ENCODE results near the gene MCHR1. TPM values are rescaled to one million over a fixed set of nuclear protein-coding genes. Genes with fewer than 3 reads are reported as not detected.

The MCHR1 gene
- total RNA-seq, 1 donor from 2014 or later = not detected

DNA sequence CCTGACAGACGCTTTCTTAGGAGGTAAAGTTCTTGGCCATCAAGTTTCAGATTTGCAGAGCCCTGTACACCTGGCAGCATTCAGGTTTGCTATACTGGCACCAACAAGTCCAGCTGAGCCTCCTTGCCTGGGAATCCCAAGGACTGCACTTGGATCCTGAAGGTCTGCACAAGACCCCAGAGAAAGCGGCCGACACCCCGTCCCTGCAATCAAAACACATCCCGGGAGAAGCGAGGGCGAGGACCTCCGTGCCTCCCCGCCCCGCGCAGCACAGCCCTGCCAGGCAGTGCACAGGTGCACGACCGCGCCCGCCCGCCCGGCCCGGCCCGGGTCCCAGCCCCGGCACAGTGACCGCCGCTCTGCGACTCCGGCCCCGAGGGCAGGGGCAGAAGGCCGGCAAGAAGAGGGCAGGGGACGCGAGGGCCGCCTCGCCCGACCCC lies 43.3 kb upstream of the MCHR1 start:
- TF ChIP-seq, protein P1, sequence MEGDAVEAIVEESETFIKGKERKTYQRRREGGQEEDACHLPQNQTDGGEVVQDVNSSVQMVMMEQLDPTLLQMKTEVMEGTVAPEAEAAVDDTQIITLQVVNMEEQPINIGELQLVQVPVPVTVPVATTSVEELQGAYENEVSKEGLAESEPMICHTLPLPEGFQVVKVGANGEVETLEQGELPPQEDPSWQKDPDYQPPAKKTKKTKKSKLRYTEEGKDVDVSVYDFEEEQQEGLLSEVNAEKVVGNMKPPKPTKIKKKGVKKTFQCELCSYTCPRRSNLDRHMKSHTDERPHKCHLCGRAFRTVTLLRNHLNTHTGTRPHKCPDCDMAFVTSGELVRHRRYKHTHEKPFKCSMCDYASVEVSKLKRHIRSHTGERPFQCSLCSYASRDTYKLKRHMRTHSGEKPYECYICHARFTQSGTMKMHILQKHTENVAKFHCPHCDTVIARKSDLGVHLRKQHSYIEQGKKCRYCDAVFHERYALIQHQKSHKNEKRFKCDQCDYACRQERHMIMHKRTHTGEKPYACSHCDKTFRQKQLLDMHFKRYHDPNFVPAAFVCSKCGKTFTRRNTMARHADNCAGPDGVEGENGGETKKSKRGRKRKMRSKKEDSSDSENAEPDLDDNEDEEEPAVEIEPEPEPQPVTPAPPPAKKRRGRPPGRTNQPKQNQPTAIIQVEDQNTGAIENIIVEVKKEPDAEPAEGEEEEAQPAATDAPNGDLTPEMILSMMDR (IDR thresholded peaks at IDR 0.05; ENCODE audit: insufficient read depth, low read length, severe bottlenecking) = no peak
- Histone ChIP-seq H3K4me3 (ENCODE audit: low read depth, low read length) (peak overlapping the region; percentile 77), H3K36me3 (ENCODE audit: control insufficient read depth, insufficient read depth, low read length) (no peaks in the 10 kb centered on the region), H3K27me3 (ENCODE audit: control insufficient read depth, insufficient read depth, low read length) (no peaks in the 10 kb centered on the region)
- DNase-seq (ENCODE audit: low read depth) (no peak), FAIRE-seq (no peak)

DNA sequence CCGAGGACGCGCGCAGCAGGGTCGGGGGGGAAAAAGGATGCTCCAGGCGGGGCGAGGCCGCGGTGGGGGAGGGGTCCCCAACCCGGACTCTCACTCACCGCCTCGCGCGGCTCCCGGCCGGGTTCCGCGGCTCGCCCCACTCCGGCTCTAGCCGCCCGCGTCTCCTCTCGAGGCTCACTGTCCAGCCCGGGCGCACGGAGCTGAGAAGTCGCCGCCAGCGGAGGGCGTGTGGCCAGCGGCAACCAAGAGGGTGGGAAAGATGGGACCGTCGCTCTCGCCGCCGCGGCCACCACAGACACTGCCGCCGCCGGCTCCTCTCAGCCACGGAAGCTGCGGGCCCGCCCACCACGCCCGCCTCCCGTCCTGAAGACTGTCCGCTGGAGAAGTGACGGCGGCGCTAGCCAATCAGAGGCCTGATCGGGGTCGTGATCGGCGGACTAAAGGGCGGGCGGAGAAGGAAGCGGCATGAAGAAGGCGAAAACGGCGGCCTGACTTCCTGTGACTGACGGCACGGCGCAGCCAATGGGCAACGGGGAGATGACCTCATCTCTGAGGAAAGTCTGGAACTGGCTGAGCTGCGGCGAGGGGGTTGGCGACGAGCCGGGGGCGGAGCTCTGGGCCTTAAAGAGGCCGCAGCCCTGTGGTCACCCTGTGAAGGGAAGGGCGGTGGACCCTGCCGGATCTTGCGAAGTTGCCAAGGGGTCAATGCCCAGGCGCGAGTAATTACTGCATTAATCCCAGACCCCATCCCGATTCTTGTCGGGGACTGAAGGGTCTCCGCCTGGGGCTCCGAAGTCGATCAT lies 42.7 kb upstream of the MCHR1 start, which contains the start of gene MRTFA:
MRTFA (minus strand) TSS at position 340 of the 803 bp plus-strand sequence.
- DNase-seq (ENCODE audit: low read depth) (peak; percentile 99), FAIRE-seq (no peak)
- TF ChIP-seq, protein P1 (IDR thresholded peaks at IDR 0.05; ENCODE audit: insufficient read depth, low read length, severe bottlenecking) = no peak
- Histone ChIP-seq H3K27me3 (ENCODE audit: control insufficient read depth, insufficient read depth, low read length) (no peaks in the 10 kb centered on the region), H3K36me3 (ENCODE audit: control insufficient read depth, insufficient read depth, low read length) (no peaks in the 10 kb centered on the region), H3K4me3 (ENCODE audit: low read depth, low read length) (peak within 1 kb of the TSS; percentile 77)

DNA sequence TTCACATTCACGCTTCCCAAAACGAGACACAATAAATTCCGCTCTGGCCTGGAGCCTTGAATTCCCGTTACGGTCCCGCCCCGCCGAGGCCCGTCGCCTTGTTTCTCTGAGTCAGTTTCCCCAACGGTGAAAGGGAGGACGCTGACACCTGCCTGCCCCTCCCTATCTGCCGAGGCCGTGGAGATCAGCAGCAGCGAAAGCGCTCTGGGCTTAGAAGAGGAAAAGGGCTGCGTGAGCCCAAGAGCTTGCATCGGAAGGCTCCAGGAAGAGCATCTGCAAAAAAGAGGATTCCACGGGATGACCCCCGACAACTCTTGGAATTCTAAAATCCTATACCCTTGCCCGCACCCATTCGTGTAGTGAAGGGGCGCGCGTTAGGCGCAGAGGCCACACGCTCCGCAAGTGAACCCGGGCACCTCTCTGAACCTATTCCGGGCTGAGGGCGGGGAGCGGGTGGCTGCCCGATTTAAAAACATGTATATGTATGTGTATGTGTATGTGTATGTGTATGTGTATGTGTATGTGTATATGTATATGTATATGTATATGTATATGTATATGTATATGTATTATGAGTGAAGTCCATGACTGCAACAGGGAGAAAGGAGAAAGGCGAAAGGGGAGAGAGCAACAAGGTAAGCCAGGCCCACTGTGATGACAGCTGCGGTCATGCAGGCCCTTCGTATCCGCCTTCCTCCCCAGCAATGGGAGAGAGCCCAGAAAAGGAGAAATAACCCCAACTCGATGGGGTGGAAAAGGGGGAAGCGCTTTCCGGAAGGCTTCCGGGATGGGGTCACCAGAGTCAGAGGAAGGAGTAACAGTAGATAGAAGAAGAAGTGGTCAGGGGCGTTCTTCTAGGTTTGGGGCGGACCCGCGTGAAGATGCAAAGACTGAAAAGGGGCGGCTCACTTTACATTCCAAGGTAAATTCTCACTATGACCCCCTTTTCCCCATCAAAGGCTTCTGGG lies 41.8 kb upstream of the MCHR1 start:
- TF ChIP-seq, protein P1 (IDR thresholded peaks at IDR 0.05; ENCODE audit: insufficient read depth, low read length, severe bottlenecking) = no peak
- DNase-seq (ENCODE audit: low read depth) = peak; percentile 79
- Histone ChIP-seq H3K36me3 (ENCODE audit: control insufficient read depth, insufficient read depth, low read length) (no peaks in the 10 kb centered on the region), H3K4me3 (ENCODE audit: low read depth, low read length) (peak overlapping the region; percentile 77), H3K27me3 (ENCODE audit: control insufficient read depth, insufficient read depth, low read length) (no peaks in the 10 kb centered on the region)
- no peak for FAIRE-seq

DNA sequence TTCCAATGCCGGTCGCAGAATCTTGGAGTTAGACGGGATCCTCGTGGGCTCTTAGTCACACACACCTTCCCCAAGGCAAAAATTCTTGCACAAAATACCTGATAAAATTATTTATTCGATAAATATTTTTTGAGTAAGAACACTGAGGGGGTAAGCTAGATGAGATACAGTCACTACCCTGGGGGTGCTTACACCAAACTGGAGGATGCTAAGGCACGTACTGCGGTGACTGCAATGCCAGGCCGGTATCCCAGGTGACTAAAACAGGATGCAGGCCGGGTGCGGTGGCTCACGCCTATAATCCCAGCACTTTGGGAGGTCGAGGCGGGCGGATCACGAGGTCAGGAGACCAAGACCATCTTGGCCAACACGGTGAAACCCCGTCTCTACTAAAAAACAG lies 41.0 kb upstream of the MCHR1 start:
- no peak for FAIRE-seq
- peak; percentile 35 for DNase-seq (ENCODE audit: low read depth)
- TF ChIP-seq, protein P1 (IDR thresholded peaks at IDR 0.05; ENCODE audit: insufficient read depth, low read length, severe bottlenecking) = no peak
- H3K36me3 ChIP-seq (ENCODE audit: control insufficient read depth, insufficient read depth, low read length) = no peaks in the 10 kb centered on the region
- H3K4me3 ChIP-seq (ENCODE audit: low read depth, low read length) = no peak overlapping the region
- H3K27me3 ChIP-seq (ENCODE audit: control insufficient read depth, insufficient read depth, low read length) = no peaks in the 10 kb centered on the region

DNA sequence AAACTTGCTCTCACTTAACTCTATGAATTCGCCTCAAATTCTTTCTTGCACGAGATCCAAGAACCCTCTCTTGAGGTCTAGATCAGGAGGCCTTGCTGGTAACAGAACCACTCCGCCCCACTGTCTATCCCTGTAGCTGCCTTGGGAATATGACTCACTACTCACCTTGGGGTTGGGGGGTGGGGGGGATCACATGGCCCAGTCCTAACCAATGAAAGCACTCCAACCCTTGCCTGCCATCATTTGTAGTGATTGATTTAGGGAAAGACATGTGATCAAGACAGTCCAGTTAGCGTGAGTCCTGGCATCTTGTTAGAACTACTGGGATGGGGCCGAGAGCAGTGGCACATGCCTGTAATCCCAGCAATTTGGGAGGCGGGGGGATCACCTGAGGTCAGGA lies 38.0 kb upstream of the MCHR1 start:
- H3K4me3 ChIP-seq (ENCODE audit: low read depth, low read length) = no peak overlapping the region
- no peaks in the 10 kb centered on the region for H3K36me3 ChIP-seq (ENCODE audit: control insufficient read depth, insufficient read depth, low read length)
- TF ChIP-seq, protein P1 (IDR thresholded peaks at IDR 0.05; ENCODE audit: insufficient read depth, low read length, severe bottlenecking) = no peak
- FAIRE-seq (no peak), DNase-seq (ENCODE audit: low read depth) (no peak)
- H3K27me3 ChIP-seq (ENCODE audit: control insufficient read depth, insufficient read depth, low read length) = no peaks in the 10 kb centered on the region
